Stimulated activated naive CD8-positive, alpha-beta T cell treated with anti-CD3 and anti-CD28 coated beads, Interleukin-15, Interleukin-2, amounts not matched to agents 100 ng/mL and 50 ng/mL, for 24 hours (primary cell): ENCODE measurements around the gene MBNL2.

Experiments used
- H3K27ac Mint-ChIP-seq: one replicate; pipeline ENCODE4 v1.8.0; 2021; ENCODE audit warnings: mild to moderate bottlenecking, mixed read lengths
- H3K27me3 Mint-ChIP-seq: one replicate; pipeline ENCODE4 v1.8.0; 2021; ENCODE audit warnings: mixed read lengths
- H3K36me3 Mint-ChIP-seq: one replicate; pipeline ENCODE4 v1.8.0; 2021; ENCODE audit warnings: low read depth, mixed read lengths
- H3K4me1 Mint-ChIP-seq: one replicate; pipeline ENCODE4 v1.8.0; 2021; ENCODE audit warnings: low read depth, mixed read lengths
- H3K4me3 Mint-ChIP-seq: one replicate; pipeline ENCODE4 v1.8.0; 2021; ENCODE audit warnings: mild to moderate bottlenecking, mixed read lengths
- H3K9me3 Mint-ChIP-seq: one replicate; pipeline ENCODE4 v1.8.0; 2021; ENCODE audit warnings: mixed read lengths

Gene MBNL2

GRCh38 chr13:97221466-97221865 lies 667 bp upstream of the MBNL2 start:
- H3K27ac Mint-ChIP-seq: peak overlapping the region; percentile 33
- no peaks in the 10 kb centered on the region for H3K27me3 Mint-ChIP-seq
- H3K4me3 Mint-ChIP-seq: peak overlapping the region; percentile 89
- H3K36me3 Mint-ChIP-seq: no peaks in the 10 kb centered on the region
- H3K4me1 Mint-ChIP-seq: peaks cover 42% of the 10 kb centered on the region
- no peaks in the 10 kb centered on the region for H3K9me3 Mint-ChIP-seq

GRCh38 chr13:97223037-97223710 lies 1.0 kb downstream of the MBNL2 start:
- no peaks in the 10 kb centered on the region for H3K36me3 Mint-ChIP-seq
- H3K27me3 Mint-ChIP-seq: no peaks in the 10 kb centered on the region
- peaks cover 58% of the 10 kb centered on the region for H3K4me1 Mint-ChIP-seq
- no peaks in the 10 kb centered on the region for H3K9me3 Mint-ChIP-seq
- H3K27ac Mint-ChIP-seq: peak overlapping the region; percentile 89
- H3K4me3 Mint-ChIP-seq: peak overlapping the region; percentile 89

- peak overlapping the region; percentile 89 for H3K4me3 Mint-ChIP-seq
- H3K4me1 Mint-ChIP-seq: peaks cover 58% of the 10 kb centered on the region
- H3K27ac Mint-ChIP-seq: peak overlapping the region; percentile 89
- H3K27me3 Mint-ChIP-seq: no peaks in the 10 kb centered on the region
- H3K9me3 Mint-ChIP-seq: no peaks in the 10 kb centered on the region
- H3K36me3 Mint-ChIP-seq: no peaks in the 10 kb centered on the region
These were observed 1.8 kb downstream of the MBNL2 start for GRCh38 chr13:97223711-97224541.

- H3K4me1 Mint-ChIP-seq: peaks cover 63% of the 10 kb centered on the region
- peak overlapping the region; percentile 89 for H3K27ac Mint-ChIP-seq
- no peaks in the 10 kb centered on the region for H3K27me3 Mint-ChIP-seq
- peaks cover 5% of the 10 kb centered on the region for H3K36me3 Mint-ChIP-seq
- no peaks in the 10 kb centered on the region for H3K9me3 Mint-ChIP-seq
- H3K4me3 Mint-ChIP-seq: peak overlapping the region; percentile 89
These were observed 2.6 kb downstream of the MBNL2 start for GRCh38 chr13:97224544-97225300.

GRCh38 chr13:97225533-97225932 lies 3.4 kb downstream of the MBNL2 start:
- Mint-ChIP-seq H3K27ac (peak overlapping the region; percentile 89), H3K27me3 (no peaks in the 10 kb centered on the region), H3K4me3 (peak overlapping the region; percentile 89), H3K36me3 (peaks cover 6% of the 10 kb centered on the region), H3K9me3 (no peaks in the 10 kb centered on the region), H3K4me1 (peaks cover 59% of the 10 kb centered on the region)

- no peaks in the 10 kb centered on the region for H3K27me3 Mint-ChIP-seq
- peaks cover 60% of the 10 kb centered on the region for H3K4me1 Mint-ChIP-seq
- no peaks in the 10 kb centered on the region for H3K9me3 Mint-ChIP-seq
- peak overlapping the region; percentile 89 for H3K4me3 Mint-ChIP-seq
- peak overlapping the region; percentile 89 for H3K27ac Mint-ChIP-seq
- peaks cover 6% of the 10 kb centered on the region for H3K36me3 Mint-ChIP-seq
These were observed 3.9 kb downstream of the MBNL2 start for GRCh38 chr13:97226013-97226412.

- Mint-ChIP-seq H3K9me3 (no peaks in the 10 kb centered on the region), H3K36me3 (peaks cover 7% of the 10 kb centered on the region), H3K4me3 (peak overlapping the region; percentile 78), H3K4me1 (peaks cover 58% of the 10 kb centered on the region), H3K27me3 (no peaks in the 10 kb centered on the region), H3K27ac (peak overlapping the region; percentile 89)
These were observed 4.9 kb downstream of the MBNL2 start for GRCh38 chr13:97226788-97227627.

GRCh38 chr13:97228850-97229521 lies 6.9 kb downstream of the MBNL2 start:
- peaks cover 14% of the 10 kb centered on the region for H3K36me3 Mint-ChIP-seq
- H3K27me3 Mint-ChIP-seq: no peaks in the 10 kb centered on the region
- H3K4me1 Mint-ChIP-seq: peaks cover 57% of the 10 kb centered on the region
- no peak overlapping the region for H3K4me3 Mint-ChIP-seq
- H3K27ac Mint-ChIP-seq: no peak overlapping the region
- H3K9me3 Mint-ChIP-seq: no peaks in the 10 kb centered on the region

GRCh38 chr13:97229699-97230098 lies 7.6 kb downstream of the MBNL2 start:
- Mint-ChIP-seq H3K36me3 (peaks cover 19% of the 10 kb centered on the region), H3K27ac (no peak overlapping the region), H3K9me3 (no peaks in the 10 kb centered on the region), H3K4me3 (no peak overlapping the region), H3K27me3 (no peaks in the 10 kb centered on the region), H3K4me1 (peaks cover 50% of the 10 kb centered on the region)

GRCh38 chr13:97231118-97231828 lies 9.1 kb downstream of the MBNL2 start:
- H3K27ac Mint-ChIP-seq: no peak overlapping the region
- H3K4me1 Mint-ChIP-seq: peaks cover 35% of the 10 kb centered on the region
- H3K4me3 Mint-ChIP-seq: no peak overlapping the region
- H3K36me3 Mint-ChIP-seq: peaks cover 21% of the 10 kb centered on the region
- H3K27me3 Mint-ChIP-seq: no peaks in the 10 kb centered on the region
- H3K9me3 Mint-ChIP-seq: no peaks in the 10 kb centered on the region

- peaks cover 33% of the 10 kb centered on the region for H3K4me1 Mint-ChIP-seq
These were observed 9.7 kb downstream of the MBNL2 start for GRCh38 chr13:97231829-97232196.

GRCh38 chr13:97233499-97233898 lies 11.4 kb downstream of the MBNL2 start:
- H3K9me3 Mint-ChIP-seq: no peaks in the 10 kb centered on the region
- no peak overlapping the region for H3K27ac Mint-ChIP-seq
- peaks cover 26% of the 10 kb centered on the region for H3K36me3 Mint-ChIP-seq
- no peak overlapping the region for H3K4me3 Mint-ChIP-seq
- H3K4me1 Mint-ChIP-seq: peaks cover 31% of the 10 kb centered on the region
- no peaks in the 10 kb centered on the region for H3K27me3 Mint-ChIP-seq

More at GRCh38 chr13:97231829-97232196, 9.7 kb downstream of the MBNL2 start:
- Mint-ChIP-seq H3K27ac (no peak overlapping the region), H3K4me3 (no peak overlapping the region), H3K9me3 (no peaks in the 10 kb centered on the region), H3K36me3 (peaks cover 26% of the 10 kb centered on the region), H3K27me3 (no peaks in the 10 kb centered on the region)

GRCh38 chr13:97234236-97234635 lies 12.1 kb downstream of the MBNL2 start:
- peaks cover 26% of the 10 kb centered on the region for H3K36me3 Mint-ChIP-seq
- H3K9me3 Mint-ChIP-seq: no peaks in the 10 kb centered on the region
- H3K27me3 Mint-ChIP-seq: no peaks in the 10 kb centered on the region
- no peak overlapping the region for H3K27ac Mint-ChIP-seq
- peaks cover 38% of the 10 kb centered on the region for H3K4me1 Mint-ChIP-seq
- H3K4me3 Mint-ChIP-seq: no peak overlapping the region
